NCI-H1436 treated with DMSO at 0.1 percent for 48 hours (cell line): Measurements from ENCODE around the gene TMEFF2.

Source experiments
- DNase-seq: peaks from one replicate; lab custom pipeline; 2025; lab: John Stamatoyannopoulos, UW

Gene TMEFF2

GRCh38 chr2:192068966-192069365 lies 125.8 kb downstream of the TMEFF2 start:
- no peak for DNase-seq

GRCh38 chr2:192067631-192068030 lies 127.1 kb downstream of the TMEFF2 start:
- no peak for DNase-seq

- DNase-seq, result no peak
Observed at GRCh38 chr2:192064459-192064858, 130.3 kb downstream of the TMEFF2 start.

- DNase-seq, result no peak
Observed at GRCh38 chr2:192060161-192060560, 134.6 kb downstream of the TMEFF2 start.

GRCh38 chr2:192059266-192059665 lies 135.5 kb downstream of the TMEFF2 start:
- DNase-seq, result no peak

- DNase-seq, result no peak
Observed at GRCh38 chr2:192053921-192054320, 140.8 kb downstream of the TMEFF2 start.

- DNase-seq, result peak; percentile 11
Observed at GRCh38 chr2:192051533-192051932, 143.2 kb downstream of the TMEFF2 start.

GRCh38 chr2:192049362-192049761 lies 145.4 kb downstream of the TMEFF2 start:
- no peak for DNase-seq

GRCh38 chr2:192047315-192048107 lies 147.2 kb downstream of the TMEFF2 start:
- no peak for DNase-seq

GRCh38 chr2:192044496-192044895 lies 150.2 kb downstream of the TMEFF2 start:
- no peak for DNase-seq

GRCh38 chr2:192043216-192043870 lies 151.4 kb downstream of the TMEFF2 start:
- no peak for DNase-seq

- no peak for DNase-seq
Observed at GRCh38 chr2:192042126-192042525, 152.6 kb downstream of the TMEFF2 start.

- no peak for DNase-seq
Observed at GRCh38 chr2:192038110-192038509, 156.6 kb downstream of the TMEFF2 start.

- DNase-seq, result no peak
Observed at GRCh38 chr2:192035731-192036442, 158.8 kb downstream of the TMEFF2 start.

- DNase-seq, result no peak
Observed at GRCh38 chr2:192030856-192031255, 163.9 kb downstream of the TMEFF2 start.

GRCh38 chr2:192030289-192030688 lies 164.4 kb downstream of the TMEFF2 start:
- no peak for DNase-seq

- DNase-seq, result no peak
Observed at GRCh38 chr2:192029089-192029488, 165.6 kb downstream of the TMEFF2 start.

GRCh38 chr2:192026825-192027120 lies 168.0 kb downstream of the TMEFF2 start:
- DNase-seq, result no peak

GRCh38 chr2:192026059-192026824 lies 168.5 kb downstream of the TMEFF2 start:
- no peak for DNase-seq

- DNase-seq, result no peak
Observed at GRCh38 chr2:192025637-192026036, 169.1 kb downstream of the TMEFF2 start.

GRCh38 chr2:192023006-192023405 lies 171.7 kb downstream of the TMEFF2 start:
- DNase-seq, result no peak

GRCh38 chr2:192017844-192018243 lies 176.9 kb downstream of the TMEFF2 start:
- no peak for DNase-seq
